ENCODE measurements around the gene CNTN3. TPM values are rescaled to one million over a fixed set of nuclear protein-coding genes. Genes with fewer than 3 reads are reported as not detected.

CNTN3 gene
- total and polyA plus RNA-seq, 2 donors from 2014 or later = 3.8 TPM

DNA sequence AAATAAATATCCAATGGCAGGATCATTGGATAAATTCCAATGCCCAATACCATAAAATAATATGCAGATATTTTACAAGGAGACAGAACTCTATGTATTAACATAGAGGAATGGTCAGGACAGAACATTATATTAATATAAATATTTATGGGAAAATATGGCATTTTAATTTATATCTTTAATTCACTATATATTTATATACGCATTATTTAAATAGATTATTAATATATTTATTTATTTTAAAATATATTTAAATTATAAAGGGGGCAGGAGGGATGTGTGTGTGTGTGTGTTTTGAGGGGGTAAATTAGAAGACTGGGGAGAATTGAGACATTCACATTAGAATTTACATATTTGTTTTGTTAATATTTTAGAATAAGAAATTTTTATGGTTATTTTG lies 31.6 kb upstream of the CNTN3 start:
- intact Hi-C loops (cut with DNase I) = no loop called here
- no peaks in the 10 kb centered on the region for H3K4me1 ChIP-seq (ENCODE audit: control insufficient read depth in 2 of 3, insufficient read depth in 2 of 3, low read depth in 1 of 3, low read length in 3 of 3)
- no peaks in the 10 kb centered on the region for H3K36me3 ChIP-seq (ENCODE audit: control insufficient read depth in 2 of 3, insufficient read depth in 3 of 3, low read length in 3 of 3)
- no peak overlapping the region for H3K9ac ChIP-seq (ENCODE audit: low read length in 3 of 3)
- H3K4me3 ChIP-seq (ENCODE audit: low read length in 3 of 3) = no peak overlapping the region
- DNase-seq (no peak), FAIRE-seq (no peak)
- H3K27me3 ChIP-seq (ENCODE audit: control insufficient read depth, insufficient read depth, low read length) = no peaks in the 10 kb centered on the region
- H3K27ac ChIP-seq (ENCODE audit: low read depth in 2 of 2, low read length in 2 of 2) = no peak overlapping the region
- TF ChIP-seq CTCF (IDR thresholded peaks at IDR 0.05; ENCODE audit: borderline replicate concordance, extremely low read depth, insufficient read depth) = no peak
- no peaks in the 10 kb centered on the region for H3K9me3 ChIP-seq (ENCODE audit: control insufficient read depth in 2 of 3, insufficient read depth in 1 of 3, low read length in 3 of 3)

DNA sequence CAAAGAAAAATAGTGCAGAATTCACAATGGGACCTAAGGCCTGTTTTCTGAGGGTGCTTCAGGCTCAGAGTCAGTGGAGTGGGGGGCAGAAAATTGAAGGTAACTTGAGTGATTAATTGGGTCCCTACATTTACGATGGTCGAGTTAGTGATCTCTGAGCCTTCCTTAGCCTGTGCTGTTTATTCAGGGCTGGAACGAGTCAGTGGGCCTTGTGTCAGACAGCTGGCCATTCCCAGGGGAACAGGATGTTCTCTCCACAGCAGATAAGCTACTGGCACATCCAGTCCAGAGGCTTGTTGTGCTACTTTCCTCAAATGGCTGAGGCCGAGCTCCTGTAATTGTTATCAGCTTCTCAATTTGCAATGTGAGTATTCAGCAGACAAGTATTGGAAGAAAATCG lies 29.2 kb upstream of the CNTN3 start:
- Histone ChIP-seq H3K27ac (ENCODE audit: low read depth in 2 of 2, low read length in 2 of 2) (no peak overlapping the region), H3K9me3 (ENCODE audit: control insufficient read depth in 2 of 3, insufficient read depth in 1 of 3, low read length in 3 of 3) (no peaks in the 10 kb centered on the region), H3K36me3 (ENCODE audit: control insufficient read depth in 2 of 3, insufficient read depth in 3 of 3, low read length in 3 of 3) (no peaks in the 10 kb centered on the region), H3K27me3 (ENCODE audit: control insufficient read depth, insufficient read depth, low read length) (no peaks in the 10 kb centered on the region), H3K4me1 (ENCODE audit: control insufficient read depth in 2 of 3, insufficient read depth in 2 of 3, low read depth in 1 of 3, low read length in 3 of 3) (no peaks in the 10 kb centered on the region), H3K9ac (ENCODE audit: low read length in 3 of 3) (no peak overlapping the region), H3K4me3 (ENCODE audit: low read length in 3 of 3) (no peak overlapping the region)
- no peak for FAIRE-seq
- TF ChIP-seq CTCF (IDR thresholded peaks at IDR 0.05; ENCODE audit: borderline replicate concordance, extremely low read depth, insufficient read depth) = no peak
- peak; percentile 7 to 83 (median 16) for DNase-seq
- intact Hi-C loops (cut with DNase I) = no loop called here

GRCh38 chr3:74642876-74643275 lies 28.4 kb upstream of the CNTN3 start:
- no peak overlapping the region for H3K4me3 ChIP-seq (ENCODE audit: low read length in 3 of 3)
- DNase-seq = no peak
- FAIRE-seq = peak; percentile 47
- H3K27ac ChIP-seq (ENCODE audit: low read depth in 2 of 2, low read length in 2 of 2) = no peak overlapping the region
- H3K36me3 ChIP-seq (ENCODE audit: control insufficient read depth in 2 of 3, insufficient read depth in 3 of 3, low read length in 3 of 3) = no peaks in the 10 kb centered on the region
- no peaks in the 10 kb centered on the region for H3K4me1 ChIP-seq (ENCODE audit: control insufficient read depth in 2 of 3, insufficient read depth in 2 of 3, low read depth in 1 of 3, low read length in 3 of 3)
- TF ChIP-seq CTCF (IDR thresholded peaks at IDR 0.05; ENCODE audit: borderline replicate concordance, extremely low read depth, insufficient read depth) = no peak
- no peaks in the 10 kb centered on the region for H3K9me3 ChIP-seq (ENCODE audit: control insufficient read depth in 2 of 3, insufficient read depth in 1 of 3, low read length in 3 of 3)
- intact Hi-C loops (cut with DNase I) = no loop called here
- H3K27me3 ChIP-seq (ENCODE audit: control insufficient read depth, insufficient read depth, low read length) = no peaks in the 10 kb centered on the region
- no peak overlapping the region for H3K9ac ChIP-seq (ENCODE audit: low read length in 3 of 3)

DNA sequence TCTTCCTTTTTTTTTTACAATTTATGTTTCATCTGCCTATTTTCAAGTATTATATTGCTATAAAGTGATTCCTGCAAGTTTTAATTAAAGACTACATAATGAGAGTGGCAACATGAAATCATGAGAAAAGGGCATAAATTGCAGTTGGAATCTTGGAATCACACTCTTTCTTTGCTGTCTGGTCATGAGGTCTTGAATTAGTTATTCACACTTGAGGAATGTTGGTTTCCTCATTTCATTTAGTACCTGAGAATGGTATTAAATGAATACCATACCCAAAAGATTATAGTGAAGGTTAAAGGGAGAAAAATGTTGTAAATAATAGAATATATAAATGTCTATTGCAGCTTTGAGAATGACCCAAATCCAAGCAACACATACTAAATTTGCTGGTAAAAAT lies 25.8 kb upstream of the CNTN3 start:
- intact Hi-C loops (cut with DNase I) = no loop called here
- no peak overlapping the region for H3K4me3 ChIP-seq (ENCODE audit: low read length in 3 of 3)
- no peak overlapping the region for H3K27ac ChIP-seq (ENCODE audit: low read depth in 2 of 2, low read length in 2 of 2)

More for the DNA sequence above, 25.8 kb upstream of the CNTN3 start:
- Histone ChIP-seq H3K9me3 (ENCODE audit: control insufficient read depth in 2 of 3, insufficient read depth in 1 of 3, low read length in 3 of 3) (no peaks in the 10 kb centered on the region), H3K9ac (ENCODE audit: low read length in 3 of 3) (no peak overlapping the region), H3K27me3 (ENCODE audit: control insufficient read depth, insufficient read depth, low read length) (no peaks in the 10 kb centered on the region), H3K4me1 (ENCODE audit: control insufficient read depth in 2 of 3, insufficient read depth in 2 of 3, low read depth in 1 of 3, low read length in 3 of 3) (no peaks in the 10 kb centered on the region), H3K36me3 (ENCODE audit: control insufficient read depth in 2 of 3, insufficient read depth in 3 of 3, low read length in 3 of 3) (no peaks in the 10 kb centered on the region)
- no peak for DNase-seq
- TF ChIP-seq CTCF (IDR thresholded peaks at IDR 0.05; ENCODE audit: borderline replicate concordance, extremely low read depth, insufficient read depth) = no peak
- no peak for FAIRE-seq

All from kidney (tissue), 14 donors.